HEK293 (cell line): ENCODE data around the gene GPX4.

Source experiments
- CTCF ChIA-PET: fragments of 350-600 bp; formaldehyde crosslinking; extraction: SDS; loops from one replicate; lab custom pipeline; 2021; ENCODE audit warnings: antibody characterized with exemption; lab: Yijun Ruan, JAX
- POLR2A ChIA-PET: fragments of 300-600 bp; formaldehyde crosslinking; extraction: SDS; loops from one replicate; lab custom pipeline; 2020; ENCODE audit warnings: antibody characterized with exemption, inconsistent platforms; lab: Yijun Ruan, JAX
- H3K27ac ChIP-seq: fragments of 200-500 bp; sonication (Bioruptor generic); 2 replicates; pipeline ENCODE4 v1.5.1; 2014; ENCODE audit warnings: low read depth, low read length, control low read depth, inconsistent platforms; ENCODE audit errors: extremely low read depth
- H3K36me3 ChIP-seq, 2 experiments: fragments of 200-500 bp in 1 of 2; sonication (Bioruptor generic) in 1 of 2; 1 replicate in 1 of 2; 2 replicates in 1 of 2; pipeline ENCODE4 v1.5.1; 2014 to 2017; ENCODE audit warnings: inconsistent platforms in 2 of 2, low read length in 2 of 2; ENCODE audit not compliant: control insufficient read depth in 2 of 2, insufficient read depth in 1 of 2
- H3K4me1 ChIP-seq: fragments of 200-500 bp; sonication (Bioruptor generic); 2 replicates; pipeline ENCODE4 v1.5.1; 2014; ENCODE audit warnings: mild to moderate bottlenecking, low read length, inconsistent platforms; ENCODE audit not compliant: control insufficient read depth, insufficient read depth
- H3K4me3 ChIP-seq: 2 replicates; pipeline ENCODE4 v1.5.1; 2011; ENCODE audit warnings: low read depth, mild to moderate bottlenecking, control low read depth, low read length, moderate library complexity
- H3K9me3 ChIP-seq: fragments of 200-500 bp; sonication (Bioruptor generic); 2 replicates; pipeline ENCODE4 v1.5.1; 2014; ENCODE audit warnings: low read depth, low read length, inconsistent platforms; ENCODE audit not compliant: control insufficient read depth, insufficient read depth
- BCL11B ChIP-seq: fragments of 450-650 bp; formaldehyde crosslinking; IDR thresholded peaks from 2 replicates; pipeline ENCODE4 v1.5.1; 2016; ENCODE audit warnings: low read depth, missing biosample characterization, missing genetic modification characterization
- EGR2 ChIP-seq: fragments of 450-650 bp; formaldehyde crosslinking; IDR thresholded peaks from 2 replicates; pipeline ENCODE4 v1.5.1; 2016; ENCODE audit warnings: low read depth, missing biosample characterization, missing genetic modification characterization
- GLIS1 ChIP-seq: fragments of 450-650 bp; formaldehyde crosslinking; IDR thresholded peaks from 2 replicates; pipeline ENCODE4 v1.5.1; 2016; ENCODE audit warnings: missing biosample characterization, missing genetic modification characterization
- KLF1 ChIP-seq: fragments of 450-650 bp; formaldehyde crosslinking; IDR thresholded peaks from 2 replicates; pipeline ENCODE4 v1.5.1; 2016; ENCODE audit warnings: missing biosample characterization, missing genetic modification characterization
- KLF7 ChIP-seq: fragments of 450-650 bp; formaldehyde crosslinking; IDR thresholded peaks from 2 replicates; pipeline ENCODE4 v1.5.1; 2016; ENCODE audit warnings: missing biosample characterization, missing genetic modification characterization, borderline replicate concordance
- REPIN1 ChIP-seq: fragments of 450-650 bp; formaldehyde crosslinking; IDR thresholded peaks from 2 replicates; pipeline ENCODE4 v1.5.1; 2017; ENCODE audit warnings: missing biosample characterization, missing genetic modification characterization, low read depth
- SCRT1 ChIP-seq: fragments of 450-650 bp; formaldehyde crosslinking; IDR thresholded peaks from 2 replicates; pipeline ENCODE4 v1.5.1; 2016; ENCODE audit warnings: missing biosample characterization, missing genetic modification characterization, borderline replicate concordance
- SETDB1 ChIP-seq: IDR thresholded peaks from one replicate; pipeline ENCODE4 v1.6.1; 2017; ENCODE audit warnings: mild to moderate bottlenecking, low read length, moderate library complexity, mixed read lengths; ENCODE audit not compliant: insufficient read length
- WT1 ChIP-seq: fragments of 450-650 bp; formaldehyde crosslinking; IDR thresholded peaks from 2 replicates; pipeline ENCODE4 v1.5.1; 2016; ENCODE audit warnings: missing biosample characterization, missing genetic modification characterization
- ZFP37 ChIP-seq: fragments of 450-650 bp; formaldehyde crosslinking; IDR thresholded peaks from 2 replicates; pipeline ENCODE4 v1.5.1; 2016; ENCODE audit warnings: missing biosample characterization, missing genetic modification characterization
- ZNF148 ChIP-seq: fragments of 450-650 bp; formaldehyde crosslinking; IDR thresholded peaks from 2 replicates; pipeline ENCODE4 v1.5.0; 2017; ENCODE audit warnings: missing biosample characterization, missing genetic modification characterization, borderline replicate concordance
- ZNF157 ChIP-seq: fragments of 450-650 bp; formaldehyde crosslinking; IDR thresholded peaks from 2 replicates; pipeline ENCODE4 v1.5.1; 2016; ENCODE audit warnings: missing biosample characterization, missing genetic modification characterization
- ZNF16 ChIP-seq: fragments of 450-650 bp; formaldehyde crosslinking; IDR thresholded peaks from 2 replicates; pipeline ENCODE4 v1.5.1; 2016; ENCODE audit warnings: low read depth, missing biosample characterization, missing genetic modification characterization
- ZNF311 ChIP-seq: fragments of 450-650 bp; formaldehyde crosslinking; IDR thresholded peaks from 2 replicates; pipeline ENCODE4 v1.5.1; 2017; ENCODE audit warnings: missing biosample characterization, missing genetic modification characterization, borderline replicate concordance
- ZNF350 ChIP-seq: fragments of 450-650 bp; formaldehyde crosslinking; IDR thresholded peaks from 2 replicates; pipeline ENCODE4 v1.5.0; 2017; ENCODE audit warnings: missing biosample characterization, mild to moderate bottlenecking, missing genetic modification characterization
- ZNF529 ChIP-seq: fragments of 450-650 bp; formaldehyde crosslinking; IDR thresholded peaks from 2 replicates; pipeline ENCODE4 v1.5.1; 2017; ENCODE audit warnings: missing genetic modification characterization, missing biosample characterization; ENCODE audit not compliant: insufficient replicate concordance
- ZNF580 ChIP-seq: fragments of 450-650 bp; formaldehyde crosslinking; IDR thresholded peaks from 2 replicates; pipeline ENCODE4 v1.5.1; 2016; ENCODE audit warnings: missing biosample characterization, missing genetic modification characterization
- ZNF776 ChIP-seq: fragments of 450-650 bp; formaldehyde crosslinking; IDR thresholded peaks from 2 replicates; pipeline ENCODE4 v1.5.0; 2017; ENCODE audit warnings: missing biosample characterization, missing genetic modification characterization, borderline replicate concordance
- ZNF837 ChIP-seq: fragments of 450-650 bp; formaldehyde crosslinking; IDR thresholded peaks from 2 replicates; pipeline ENCODE4 v1.5.1; 2016; ENCODE audit warnings: missing biosample characterization, missing genetic modification characterization
- TF ChIP-seq, protein P1 (sequence below): fragments of 450-650 bp; formaldehyde crosslinking; IDR thresholded peaks from 2 replicates; pipeline ENCODE4 v1.5.1; 2016; ENCODE audit warnings: missing biosample characterization, missing genetic modification characterization, borderline replicate concordance
- TF ChIP-seq, protein P2 (sequence below): fragments of 450-650 bp; formaldehyde crosslinking; IDR thresholded peaks from 2 replicates; pipeline ENCODE4 v1.5.1; 2016; ENCODE audit warnings: missing biosample characterization, missing genetic modification characterization

GPX4 gene

DNA sequence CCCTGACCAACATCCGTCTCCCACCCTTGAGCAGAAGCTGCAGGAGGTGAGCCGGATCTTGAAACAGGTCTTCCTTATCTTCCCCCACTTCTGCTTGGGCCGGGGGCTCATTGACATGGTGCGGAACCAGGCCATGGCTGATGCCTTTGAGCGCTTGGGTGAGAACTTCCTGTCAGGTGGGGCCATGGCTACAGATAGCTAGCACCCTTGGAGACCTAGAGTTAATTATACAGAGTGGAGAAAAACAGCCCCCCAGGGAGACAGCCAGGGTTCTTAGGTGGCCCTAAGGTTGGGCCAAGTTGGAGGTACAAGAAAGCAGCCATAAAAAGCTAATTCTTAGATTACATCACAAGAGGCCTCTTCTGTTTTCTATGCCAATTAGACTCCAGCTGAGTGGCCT, 45.7 kb upstream of the GPX4 start:
- H3K9me3 ChIP-seq, result no peaks in the 10 kb centered on the region
- CTCF ChIA-PET, result interaction anchor here (0.9 kb wide), 1 partner anchor 137 kb away, joined by 3 read pairs; no protein-coding TSS in a partner anchor
- H3K4me1 ChIP-seq, result no peaks in the 10 kb centered on the region
- H3K36me3 ChIP-seq, result peaks cover 0 to 44% of the 10 kb centered on the region in 2 experiments; a peak in 2 of 3 replicates
- POLR2A ChIA-PET, result no interaction called here
- no peak overlapping the region for H3K27ac ChIP-seq
- H3K4me3 ChIP-seq, result no peak overlapping the region
- TF ChIP-seq SETDB1 (no peak), ZNF157 (tag by site-specific recombination) (no peak), WT1 (tag by site-specific recombination) (no peak), REPIN1 (tag by site-specific recombination) (no peak), GLIS1 (tag by site-specific recombination) (peak; percentile 88)

GRCh38 chr19:1060689-1061088, 43.1 kb upstream of the GPX4 start:
- Histone ChIP-seq H3K27ac (no peak overlapping the region), H3K4me1 (no peaks in the 10 kb centered on the region), H3K4me3 (no peak overlapping the region), H3K36me3 (peaks cover 0 to 32% of the 10 kb centered on the region in 2 experiments; a peak in 2 of 3 replicates), H3K9me3 (no peaks in the 10 kb centered on the region)
- ChIA-PET CTCF (no interaction called here), POLR2A (interaction anchor here (0.7 kb wide), 1 partner anchor 9 kb away, joined by 5 read pairs; no protein-coding TSS in a partner anchor)
- TF ChIP-seq SCRT1 (no peak), ZNF311 (tag by site-specific recombination) (no peak), ZNF837 (no peak), EGR2 (tag by site-specific recombination) (no peak), ZFP37 (tag by site-specific recombination) (no peak)
- TF ChIP-seq, protein P1, sequence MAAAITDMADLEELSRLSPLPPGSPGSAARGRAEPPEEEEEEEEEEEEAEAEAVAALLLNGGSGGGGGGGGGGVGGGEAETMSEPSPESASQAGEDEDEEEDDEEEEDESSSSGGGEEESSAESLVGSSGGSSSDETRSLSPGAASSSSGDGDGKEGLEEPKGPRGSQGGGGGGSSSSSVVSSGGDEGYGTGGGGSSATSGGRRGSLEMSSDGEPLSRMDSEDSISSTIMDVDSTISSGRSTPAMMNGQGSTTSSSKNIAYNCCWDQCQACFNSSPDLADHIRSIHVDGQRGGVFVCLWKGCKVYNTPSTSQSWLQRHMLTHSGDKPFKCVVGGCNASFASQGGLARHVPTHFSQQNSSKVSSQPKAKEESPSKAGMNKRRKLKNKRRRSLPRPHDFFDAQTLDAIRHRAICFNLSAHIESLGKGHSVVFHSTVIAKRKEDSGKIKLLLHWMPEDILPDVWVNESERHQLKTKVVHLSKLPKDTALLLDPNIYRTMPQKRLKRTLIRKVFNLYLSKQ (tag by site-specific recombination), result no peak

- POLR2A ChIA-PET, result interaction anchor here (0.6 kb wide), 1 partner anchor 19 kb away, joined by 3 read pairs; no protein-coding TSS in a partner anchor
- Histone ChIP-seq H3K4me3 (no peak overlapping the region), H3K9me3 (no peaks in the 10 kb centered on the region), H3K36me3 (peaks cover 0 to 19% of the 10 kb centered on the region in 2 experiments; a peak in 2 of 3 replicates), H3K27ac (no peak overlapping the region), H3K4me1 (peaks cover 2% of the 10 kb centered on the region; the same call in 1 of the 2 replicates)
- TF ChIP-seq ZNF529 (tag by site-specific recombination), result no peak
- CTCF ChIA-PET, result no interaction called here
Measured at GRCh38 chr19:1061987-1062386, 41.8 kb upstream of the GPX4 start.

GRCh38 chr19:1062387-1063029, 41.3 kb upstream of the GPX4 start:
- Histone ChIP-seq H3K4me3 (no peak overlapping the region), H3K4me1 (peaks cover 2% of the 10 kb centered on the region; the same call in 1 of the 2 replicates), H3K9me3 (no peaks in the 10 kb centered on the region), H3K27ac (no peak overlapping the region), H3K36me3 (peaks cover 0 to 14% of the 10 kb centered on the region in 2 experiments; a peak in 2 of 3 replicates)
- ChIA-PET POLR2A (interaction anchor here (0.6 kb wide), 1 partner anchor 19 kb away, joined by 3 read pairs; no protein-coding TSS in a partner anchor), CTCF (no interaction called here)
- TF ChIP-seq BCL11B (tag by site-specific recombination), result no peak
- no peak for TF ChIP-seq ZNF580
- no peak for TF ChIP-seq ZNF776
- peak; percentile 57 for TF ChIP-seq KLF1 (tag by site-specific recombination)
- no peak for TF ChIP-seq ZNF350
- no peak for TF ChIP-seq KLF7
- no peak for TF ChIP-seq ZNF16 (tag by site-specific recombination)
- TF ChIP-seq, protein P2, sequence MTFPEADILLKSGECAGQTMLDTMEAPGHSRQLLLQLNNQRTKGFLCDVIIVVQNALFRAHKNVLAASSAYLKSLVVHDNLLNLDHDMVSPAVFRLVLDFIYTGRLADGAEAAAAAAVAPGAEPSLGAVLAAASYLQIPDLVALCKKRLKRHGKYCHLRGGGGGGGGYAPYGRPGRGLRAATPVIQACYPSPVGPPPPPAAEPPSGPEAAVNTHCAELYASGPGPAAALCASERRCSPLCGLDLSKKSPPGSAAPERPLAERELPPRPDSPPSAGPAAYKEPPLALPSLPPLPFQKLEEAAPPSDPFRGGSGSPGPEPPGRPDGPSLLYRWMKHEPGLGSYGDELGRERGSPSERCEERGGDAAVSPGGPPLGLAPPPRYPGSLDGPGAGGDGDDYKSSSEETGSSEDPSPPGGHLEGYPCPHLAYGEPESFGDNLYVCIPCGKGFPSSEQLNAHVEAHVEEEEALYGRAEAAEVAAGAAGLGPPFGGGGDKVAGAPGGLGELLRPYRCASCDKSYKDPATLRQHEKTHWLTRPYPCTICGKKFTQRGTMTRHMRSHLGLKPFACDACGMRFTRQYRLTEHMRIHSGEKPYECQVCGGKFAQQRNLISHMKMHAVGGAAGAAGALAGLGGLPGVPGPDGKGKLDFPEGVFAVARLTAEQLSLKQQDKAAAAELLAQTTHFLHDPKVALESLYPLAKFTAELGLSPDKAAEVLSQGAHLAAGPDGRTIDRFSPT, result peak; percentile 19; the same call in 1 of the 2 replicates
- peak; percentile 36; the same call in 1 of the 2 replicates for TF ChIP-seq GLIS1 (tag by site-specific recombination)
- TF ChIP-seq ZNF148 (tag by site-specific recombination), result no peak
